ENCODE data around the gene NGLY1.

GRCh38 chr3:25820816-25821486, 37.7 kb upstream of the NGLY1 start:
- TF ChIP-seq SPI1 (IDR thresholded peaks at IDR 0.05; ENCODE audit: low read depth, low read length), result no peak
- no peak for TF ChIP-seq POLR2AphosphoS5 (IDR thresholded peaks at IDR 0.05; ENCODE audit: low read depth, low read length)

Data from GM12891 (cell line).